Esophagus muscularis mucosa (tissue), 3 donors: ENCODE results near the gene PCED1B.
"Not testable (repeated sequence)": the region's sequence is repeated elsewhere in the genome, so short reads cannot be mapped to it uniquely, and the experiment has no call there.

Experiments used
- POLR2AphosphoS5 ChIP-seq, 2 donors: sonication (generic); formaldehyde crosslinking; IDR thresholded peaks; one replicate each; pipeline ENCODE4 v1.6.1; 2017; ENCODE audit warnings: antibody characterized with exemption in 2 of 2
- TF ChIP-seq, protein P1 (sequence below), 3 experiments: fragments of 200-600 bp in 2 of 3; fragments of 450-650 bp in 1 of 3; sonication (generic) in 2 of 3; IDR thresholded peaks; one replicate each; pipeline ENCODE4 v1.5.1; 2017 to 2019; ENCODE audit warnings: antibody characterized with exemption in 3 of 3, mild to moderate bottlenecking in 2 of 3, moderate library complexity in 1 of 3

DNA sequence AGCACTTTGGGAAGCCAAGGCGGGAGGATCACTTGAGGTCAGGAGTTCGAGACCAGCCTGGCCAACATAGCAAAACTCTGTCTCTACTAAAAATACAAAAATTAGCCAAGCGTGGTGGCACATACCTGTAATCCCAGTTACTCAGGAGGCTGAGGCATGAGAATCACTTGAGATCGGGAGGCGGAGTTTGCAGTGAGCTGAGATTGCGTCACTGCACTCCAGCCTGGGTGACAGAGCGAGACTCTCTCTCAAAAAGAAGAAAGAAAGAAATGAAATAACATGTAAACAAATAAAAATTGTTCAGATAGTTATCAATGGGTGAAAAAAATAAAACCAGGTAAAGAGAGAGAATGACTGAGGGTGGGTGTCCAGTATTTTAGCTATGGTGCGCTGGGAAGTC is 200.3 kb downstream of the PCED1B start:
- TF ChIP-seq, protein P1, sequence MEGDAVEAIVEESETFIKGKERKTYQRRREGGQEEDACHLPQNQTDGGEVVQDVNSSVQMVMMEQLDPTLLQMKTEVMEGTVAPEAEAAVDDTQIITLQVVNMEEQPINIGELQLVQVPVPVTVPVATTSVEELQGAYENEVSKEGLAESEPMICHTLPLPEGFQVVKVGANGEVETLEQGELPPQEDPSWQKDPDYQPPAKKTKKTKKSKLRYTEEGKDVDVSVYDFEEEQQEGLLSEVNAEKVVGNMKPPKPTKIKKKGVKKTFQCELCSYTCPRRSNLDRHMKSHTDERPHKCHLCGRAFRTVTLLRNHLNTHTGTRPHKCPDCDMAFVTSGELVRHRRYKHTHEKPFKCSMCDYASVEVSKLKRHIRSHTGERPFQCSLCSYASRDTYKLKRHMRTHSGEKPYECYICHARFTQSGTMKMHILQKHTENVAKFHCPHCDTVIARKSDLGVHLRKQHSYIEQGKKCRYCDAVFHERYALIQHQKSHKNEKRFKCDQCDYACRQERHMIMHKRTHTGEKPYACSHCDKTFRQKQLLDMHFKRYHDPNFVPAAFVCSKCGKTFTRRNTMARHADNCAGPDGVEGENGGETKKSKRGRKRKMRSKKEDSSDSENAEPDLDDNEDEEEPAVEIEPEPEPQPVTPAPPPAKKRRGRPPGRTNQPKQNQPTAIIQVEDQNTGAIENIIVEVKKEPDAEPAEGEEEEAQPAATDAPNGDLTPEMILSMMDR (IDR thresholded peaks at IDR 0.05), result not testable (repeated sequence)
- not testable (repeated sequence) for TF ChIP-seq POLR2AphosphoS5 (IDR thresholded peaks at IDR 0.05)
